Forelimb muscle (tissue), 1 donor: ENCODE data around the gene TBC1D14. TPM values are rescaled to one million over a fixed set of nuclear protein-coding genes. Genes with fewer than 3 reads are reported as not detected.

Experiments
- DNase-seq: peaks from one replicate; pipeline ENCODE4 v3.0.0-alpha.2; 2013; ENCODE audit warnings: low read depth
- polyA plus RNA-seq: library from polyadenylated mRNA; unstranded; fragments of 120-200 nt; gene quantifications from one replicate; pipeline ENCODE4 v1.2.1, GENCODE V29; 2013; ENCODE audit not compliant: insufficient read length

TBC1D14 gene
- polyA plus RNA-seq, 1 donor = 37.0 TPM

- DNase-seq = no peak
Observed at GRCh38 chr4:6945052-6945409, 35.4 kb downstream of the TBC1D14 start.

DNA sequence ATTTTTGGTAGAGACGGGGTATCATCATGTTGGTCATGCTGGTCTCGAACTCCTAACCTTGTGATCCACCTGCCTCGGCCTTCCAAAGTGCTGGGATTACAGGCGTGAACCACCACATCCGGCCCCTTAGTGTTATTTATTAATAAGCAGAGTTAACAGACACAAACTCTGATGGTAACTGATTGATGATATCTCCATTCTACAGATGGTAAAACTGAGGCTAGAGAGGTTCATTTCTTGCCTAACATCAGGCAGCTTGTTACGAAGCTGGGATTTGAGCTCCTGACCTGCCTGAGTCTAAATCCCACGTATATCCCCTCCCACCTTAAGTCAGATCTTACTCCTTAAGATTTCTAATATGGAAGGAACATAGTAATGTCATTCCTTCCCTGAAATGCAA, 36.9 kb downstream of the TBC1D14 start:
- no peak for DNase-seq

DNA sequence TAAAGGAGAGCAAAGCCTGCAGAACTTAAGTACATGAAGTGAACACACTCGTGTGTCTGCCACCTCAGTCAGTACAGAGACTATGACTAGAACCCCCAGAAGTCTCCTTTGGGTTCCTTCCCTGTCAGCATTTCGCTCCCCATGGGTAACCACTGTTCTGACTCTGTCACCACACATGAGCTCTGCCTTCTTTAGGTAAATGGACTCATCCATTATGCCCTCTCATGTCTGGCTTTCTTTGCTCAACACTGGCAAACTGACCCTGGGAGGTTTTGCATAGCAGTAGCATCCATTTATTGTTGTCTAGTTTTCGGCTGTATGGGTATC, 38.5 kb downstream of the TBC1D14 start:
- DNase-seq = no peak

DNA sequence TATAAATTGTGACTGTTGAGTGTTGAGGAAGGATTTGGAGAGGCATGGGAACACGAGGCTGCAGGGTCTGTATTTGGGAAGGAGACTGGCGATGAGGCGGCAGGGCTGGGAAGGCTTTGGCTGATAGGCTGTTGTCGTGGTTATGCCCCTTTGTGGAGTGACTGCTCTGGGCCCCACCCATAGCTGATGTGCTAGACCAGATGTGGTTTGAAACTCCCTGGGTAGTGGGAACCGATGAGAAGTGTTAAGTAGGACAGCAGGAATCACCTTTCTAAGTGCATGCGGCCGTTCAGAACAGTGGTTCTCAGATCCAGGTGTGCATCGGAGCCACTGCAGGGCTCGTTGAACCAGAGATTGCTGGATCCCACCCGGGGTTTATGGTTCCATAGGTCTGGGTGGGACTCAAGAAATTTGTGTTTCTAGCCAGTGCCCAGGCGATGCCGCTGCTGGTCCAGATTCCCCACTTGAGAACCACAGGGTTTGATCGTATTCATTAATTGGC, 42.3 kb downstream of the TBC1D14 start:
- no peak for DNase-seq

GRCh38 chr4:6953751-6954380, 44.2 kb downstream of the TBC1D14 start:
- DNase-seq = no peak

DNA sequence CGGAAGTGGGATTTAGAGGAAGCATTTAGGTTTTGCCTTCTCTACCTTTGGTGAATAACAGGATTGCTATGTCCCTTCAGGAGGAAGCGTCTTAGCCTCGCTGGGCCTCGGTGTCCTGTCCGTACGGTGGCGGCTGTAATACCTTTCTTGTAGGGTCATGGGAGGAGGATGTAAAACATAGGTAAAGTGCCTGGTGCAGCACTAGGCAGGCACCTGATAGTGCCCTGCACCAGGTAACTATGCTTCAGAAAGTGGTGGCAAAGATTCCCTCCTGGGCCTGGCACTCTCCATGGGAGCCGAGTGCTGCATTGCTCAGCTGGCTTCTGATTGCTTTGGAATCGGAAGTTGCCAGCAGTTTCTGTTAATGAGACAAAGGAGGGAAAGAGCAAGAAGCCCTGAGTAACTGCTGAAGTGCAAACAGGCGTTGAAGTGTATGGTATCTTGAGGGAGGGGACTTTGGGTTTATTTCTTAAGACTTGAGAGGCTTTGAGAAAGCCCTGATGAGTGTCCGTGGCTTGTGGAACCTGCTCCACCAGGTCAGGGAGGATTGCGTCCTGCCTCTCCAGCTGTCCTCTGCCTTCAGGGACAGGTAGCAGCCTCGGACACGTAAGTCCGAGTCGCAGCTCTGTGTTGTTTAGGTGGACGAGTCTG, 45.8 kb downstream of the TBC1D14 start:
- DNase-seq = no peak

DNA sequence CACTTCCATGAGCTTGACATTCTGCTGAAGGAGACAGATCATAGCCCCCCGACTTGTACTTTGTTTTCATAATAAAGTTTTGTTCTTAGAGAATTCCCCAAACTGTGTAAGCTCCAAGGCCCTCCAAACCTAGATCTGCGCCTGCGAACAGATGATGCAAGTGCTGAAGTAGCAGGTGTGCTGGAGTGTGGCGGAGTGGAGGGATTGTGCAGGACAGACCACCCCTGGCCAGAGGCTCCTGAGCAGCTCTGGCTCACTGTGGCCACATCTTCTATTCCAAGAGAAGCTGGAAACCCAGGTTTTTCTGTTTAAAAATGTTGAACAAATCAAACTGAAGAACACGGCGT, 46.4 kb downstream of the TBC1D14 start:
- no peak for DNase-seq

DNA sequence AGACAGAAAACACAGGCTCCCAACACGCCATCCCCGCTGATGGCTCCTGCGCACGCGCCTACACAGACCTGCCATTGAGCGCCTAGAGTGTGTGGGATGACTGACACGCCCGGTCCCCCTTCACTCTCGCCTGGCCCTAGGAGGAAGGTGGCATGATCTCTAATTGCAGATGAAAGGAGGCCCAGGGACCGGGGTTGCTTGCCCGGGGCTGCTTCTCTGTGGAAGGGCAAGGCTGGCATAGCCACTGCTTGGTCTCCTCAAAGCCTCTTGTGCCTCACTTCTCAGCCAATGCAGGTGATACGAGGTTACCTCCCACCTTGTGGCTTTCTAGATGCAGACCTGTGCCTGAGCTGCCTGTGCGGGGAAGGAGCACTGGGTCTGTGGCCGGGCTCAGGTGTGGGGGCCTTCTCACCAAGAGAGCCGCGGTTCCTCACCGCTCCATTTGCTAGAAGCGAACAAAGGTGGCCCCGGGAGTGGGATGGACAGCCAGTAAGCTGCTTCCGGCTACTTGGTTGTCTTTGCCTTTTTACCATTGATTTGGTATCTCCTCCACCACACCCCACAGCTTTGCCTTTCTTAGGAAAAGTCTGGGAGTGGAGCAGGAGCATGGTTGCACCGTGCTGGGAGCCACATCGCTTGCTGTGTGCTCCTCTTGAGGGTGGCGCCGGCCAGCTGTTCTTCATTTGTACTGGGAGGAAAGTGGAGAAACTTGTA, 47.0 kb downstream of the TBC1D14 start:
- DNase-seq = no peak

DNA sequence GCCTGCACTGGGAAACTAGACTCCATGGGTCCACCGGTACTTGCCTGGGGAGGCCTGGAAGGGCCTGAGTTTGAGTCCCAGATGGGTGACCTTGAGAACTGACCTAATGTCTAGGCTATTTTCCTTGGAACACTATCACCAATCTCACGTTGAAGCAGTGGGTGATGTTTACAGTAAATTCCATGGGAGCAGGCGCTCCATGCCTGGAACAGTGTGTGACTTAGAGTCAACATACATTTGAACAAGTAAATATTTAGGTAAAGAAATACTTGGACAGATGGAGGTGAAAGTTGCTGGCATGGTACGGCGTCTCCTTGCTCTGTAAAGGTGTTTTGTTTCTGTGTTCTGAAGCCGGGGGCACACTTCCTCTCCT, 47.5 kb downstream of the TBC1D14 start:
- DNase-seq = no peak

DNA sequence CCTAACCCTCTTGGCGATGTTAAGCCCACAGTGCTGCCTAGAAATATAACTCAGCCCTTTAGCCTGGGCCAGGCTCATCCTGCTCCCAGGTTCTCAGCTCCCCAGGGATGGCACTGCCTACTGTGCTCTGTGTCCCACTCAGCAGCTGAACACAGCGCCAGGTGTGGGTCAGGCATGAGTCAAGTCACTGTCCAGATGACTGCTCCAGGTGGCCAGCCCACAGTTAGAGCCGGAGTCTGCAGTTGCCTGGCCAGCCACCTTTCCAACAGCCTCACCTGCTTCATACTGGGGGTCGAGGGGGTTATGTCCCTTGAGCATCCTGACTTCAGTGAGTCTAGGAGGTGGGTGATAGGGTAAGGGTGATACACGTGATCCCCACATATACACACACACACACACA, 48.4 kb downstream of the TBC1D14 start:
- no peak for DNase-seq

- DNase-seq = no peak
Observed at GRCh38 chr4:6959261-6959660, 49.6 kb downstream of the TBC1D14 start.

GRCh38 chr4:6960154-6960553, 50.5 kb downstream of the TBC1D14 start:
- no peak for DNase-seq

- DNase-seq = no peak
Observed at GRCh38 chr4:6960628-6961412, 51.2 kb downstream of the TBC1D14 start.

DNA sequence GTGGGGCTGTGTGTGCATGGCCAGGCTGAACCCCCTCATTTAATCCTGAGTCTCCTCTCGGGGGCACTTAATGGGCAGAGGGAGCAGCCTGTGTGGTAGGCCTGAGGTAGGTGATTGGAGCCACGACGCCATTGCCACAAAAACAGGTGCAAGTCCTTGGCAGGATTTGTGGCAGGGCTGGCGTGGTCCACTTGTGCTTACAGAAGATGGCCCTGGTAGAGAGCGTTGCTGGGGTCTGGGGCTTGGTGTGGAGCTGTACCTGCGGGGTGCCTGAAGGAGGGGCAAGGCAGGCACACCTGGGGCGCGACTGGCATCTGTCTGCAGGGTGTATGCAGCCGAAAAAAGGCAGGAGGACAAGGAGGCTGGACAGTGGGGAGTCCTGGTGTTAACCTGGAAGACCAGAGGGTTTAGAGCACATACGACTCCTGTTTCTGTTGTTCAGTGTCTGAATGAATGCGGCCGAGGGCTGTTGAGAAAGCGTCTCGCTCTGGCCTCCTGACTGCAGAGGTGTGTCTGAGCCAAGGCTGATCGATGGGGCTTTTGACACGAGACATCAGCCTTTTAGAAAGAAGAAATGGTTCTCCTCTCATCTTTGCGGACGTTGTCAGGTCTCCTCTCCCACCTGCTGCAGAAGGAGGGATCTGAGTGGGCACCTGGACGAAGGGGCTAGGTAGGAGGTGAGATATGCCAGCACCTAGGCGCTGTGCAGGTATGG, 52.0 kb downstream of the TBC1D14 start:
- DNase-seq = no peak

- no peak for DNase-seq
Observed at GRCh38 chr4:6962211-6963041, 52.8 kb downstream of the TBC1D14 start.

- no peak for DNase-seq
Observed at GRCh38 chr4:6963139-6963611, 53.5 kb downstream of the TBC1D14 start.

GRCh38 chr4:6964858-6965257, 55.2 kb downstream of the TBC1D14 start:
- no peak for DNase-seq

- DNase-seq = no peak
Observed at GRCh38 chr4:6965329-6965728, 55.7 kb downstream of the TBC1D14 start.

GRCh38 chr4:6967846-6968340, 58.3 kb downstream of the TBC1D14 start:
- DNase-seq = no peak

- no peak for DNase-seq
Observed at GRCh38 chr4:6968496-6968895, 58.9 kb downstream of the TBC1D14 start.
